NCI-H345 treated with DMSO at 0.1 percent for 48 hours (cell line): ENCODE measurements around the gene DPAGT1.
"Not testable (repeated sequence)": the region's sequence is repeated elsewhere in the genome, so short reads cannot be mapped to it uniquely, and the experiment has no call there.

Experiments used
- DNase-seq: peaks from one replicate; lab custom pipeline; 2025; ENCODE audit not compliant: unreplicated experiment; lab: John Stamatoyannopoulos, UW

DPAGT1 gene

DNA sequence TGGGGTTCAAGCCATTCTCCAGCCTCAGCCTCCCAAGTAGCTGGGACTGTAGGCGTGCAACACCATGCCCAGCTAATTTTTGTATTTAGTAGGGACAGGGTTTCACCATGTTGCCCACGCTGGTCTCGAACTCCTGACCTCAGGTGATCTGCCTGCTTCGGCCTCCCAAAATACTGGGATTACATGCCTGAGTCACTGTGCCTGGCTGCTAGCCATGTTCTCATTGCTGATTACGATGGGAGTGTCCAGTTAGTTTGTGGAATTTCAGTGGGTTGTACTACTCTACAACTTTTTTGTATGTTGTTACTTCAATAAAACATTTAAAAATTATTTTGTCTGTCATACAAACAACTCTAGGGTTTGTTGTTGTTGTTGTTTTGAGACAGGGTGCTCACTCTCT lies 38.9 kb downstream of the DPAGT1 start:
- DNase-seq: no peak

DNA sequence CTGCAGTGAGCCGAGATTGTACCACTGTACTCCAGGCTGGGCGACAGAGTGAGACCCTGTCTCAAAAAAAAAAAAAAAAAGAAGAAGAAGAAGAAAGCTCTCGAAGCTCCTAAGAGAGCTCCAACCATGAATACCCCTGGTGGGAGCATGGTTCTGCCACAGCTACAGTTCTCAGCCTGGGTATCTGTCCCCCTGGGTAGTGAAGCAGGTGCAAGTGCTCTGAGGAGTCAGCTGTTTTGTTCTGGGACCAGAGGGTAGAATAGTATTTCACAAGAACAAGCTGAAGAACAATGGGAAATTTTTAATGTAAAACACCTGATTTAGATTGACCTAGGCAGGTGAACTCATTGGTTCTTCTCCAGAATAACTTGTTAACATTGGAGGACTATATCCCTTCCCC lies 40.4 kb downstream of the DPAGT1 start:
- no peak for DNase-seq

DNA sequence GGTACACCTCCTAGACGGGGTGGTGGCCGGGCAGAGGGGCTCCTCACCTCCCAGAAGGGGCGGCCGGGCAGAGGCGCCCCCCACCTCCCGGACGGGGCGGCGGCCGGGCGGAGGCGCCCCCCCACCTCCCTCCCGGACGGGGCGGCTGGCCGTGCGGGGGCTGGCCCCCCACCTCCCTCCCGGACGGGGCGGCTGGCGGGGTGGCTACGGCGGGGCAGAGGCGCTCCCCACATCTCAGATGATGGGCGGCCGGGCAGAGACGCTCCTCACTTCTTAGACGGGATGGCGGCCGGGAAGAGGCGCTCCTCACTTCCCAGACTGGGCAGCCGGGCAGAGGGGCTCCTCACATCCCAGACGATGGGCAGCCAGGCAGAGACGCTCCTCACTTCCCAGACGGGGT lies 42.5 kb downstream of the DPAGT1 start:
- DNase-seq: not testable (repeated sequence)

DNA sequence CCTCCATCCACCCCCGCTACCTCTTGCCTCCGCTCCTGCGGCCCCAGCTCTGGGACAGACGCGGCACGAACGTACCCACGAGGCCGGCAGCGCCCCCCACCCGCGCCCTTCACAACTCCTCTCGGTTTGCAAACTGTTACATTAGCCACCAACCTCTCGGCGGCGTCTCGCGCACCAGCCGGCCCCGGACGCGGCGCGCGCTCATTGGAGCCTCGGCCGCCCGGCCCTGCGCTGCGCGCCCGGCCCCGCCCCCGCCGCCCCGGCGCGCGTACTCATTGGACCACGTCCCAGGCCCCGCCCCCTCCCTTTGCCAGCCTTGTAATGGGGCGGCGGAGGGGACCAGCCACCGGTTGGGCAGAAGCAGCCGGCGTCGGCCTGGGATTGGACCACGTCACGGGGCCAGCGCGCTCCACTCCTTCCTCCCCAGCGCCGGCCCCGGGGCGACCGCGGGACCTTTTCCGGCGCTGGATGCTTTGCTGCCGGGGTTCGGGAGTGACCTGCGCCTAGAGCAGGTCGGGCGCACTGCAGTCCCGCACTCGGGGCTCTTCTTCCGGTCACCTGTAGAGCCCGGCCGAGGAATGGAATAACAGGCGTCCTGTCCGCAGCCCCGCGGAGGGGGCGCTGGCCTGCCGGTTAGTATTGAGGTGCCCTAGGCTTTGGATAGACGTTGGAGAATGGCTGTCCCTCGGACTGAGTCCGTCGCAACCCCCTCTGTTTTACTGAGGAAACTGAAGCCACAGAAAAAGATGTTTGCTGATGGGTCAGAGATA lies 44.5 kb downstream of the DPAGT1 start, which contains the start of gene HYOU1:
Gene HYOU1 (minus strand): TSS at position 206 of the 770 bp plus-strand sequence. CDS start 1,045 bp downstream, outside the sequence.
- peak; percentile 91 for DNase-seq

DNA sequence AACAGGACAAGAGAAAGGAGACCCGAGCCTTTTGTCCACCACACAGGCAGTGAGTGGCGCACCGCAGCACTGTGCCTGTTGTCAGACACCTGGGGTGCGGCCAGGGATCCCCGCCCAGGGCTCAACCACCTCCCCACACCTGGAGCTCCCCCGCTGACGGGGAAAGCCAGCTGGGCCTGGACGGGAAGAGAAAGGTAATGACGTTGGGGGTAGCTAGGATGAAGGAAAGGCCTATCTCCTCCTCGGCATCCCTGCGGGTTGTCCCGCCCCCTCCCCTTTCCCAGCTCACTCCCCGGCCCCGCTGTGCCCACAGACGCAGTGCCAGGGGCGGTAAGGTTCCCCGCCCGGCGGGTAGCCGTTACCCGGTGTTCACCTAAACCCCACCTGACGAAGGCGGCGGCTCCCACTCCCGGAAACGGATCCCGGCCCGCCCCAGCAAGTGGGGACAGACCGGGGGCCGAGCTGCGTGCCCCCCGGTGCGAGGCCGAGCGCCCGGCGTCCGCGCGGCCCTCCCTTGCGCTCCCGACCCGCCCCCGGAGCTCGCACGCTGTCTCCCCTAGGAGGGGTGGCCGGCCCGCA lies 45.1 kb downstream of the DPAGT1 start:
- DNase-seq: no peak

DNA sequence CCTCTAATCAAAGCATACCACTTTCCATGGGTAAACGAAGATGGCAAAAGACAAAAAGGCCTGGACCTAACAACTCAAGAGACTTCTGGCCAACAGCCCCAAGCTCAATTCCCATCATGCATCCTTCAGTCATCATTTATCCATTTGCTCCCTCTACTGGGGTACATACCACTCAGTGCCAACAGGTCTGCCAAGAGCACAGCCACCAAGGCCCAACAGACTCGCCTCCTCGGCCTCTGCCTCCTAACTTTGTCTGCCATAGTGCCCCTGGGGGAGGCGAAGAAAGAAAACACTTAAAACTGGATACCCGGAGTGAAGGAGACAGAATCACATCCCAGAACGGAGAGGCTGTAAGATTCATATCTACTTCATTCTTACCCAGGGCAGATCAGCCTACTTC lies 45.8 kb downstream of the DPAGT1 start:
- DNase-seq: no peak

DNA sequence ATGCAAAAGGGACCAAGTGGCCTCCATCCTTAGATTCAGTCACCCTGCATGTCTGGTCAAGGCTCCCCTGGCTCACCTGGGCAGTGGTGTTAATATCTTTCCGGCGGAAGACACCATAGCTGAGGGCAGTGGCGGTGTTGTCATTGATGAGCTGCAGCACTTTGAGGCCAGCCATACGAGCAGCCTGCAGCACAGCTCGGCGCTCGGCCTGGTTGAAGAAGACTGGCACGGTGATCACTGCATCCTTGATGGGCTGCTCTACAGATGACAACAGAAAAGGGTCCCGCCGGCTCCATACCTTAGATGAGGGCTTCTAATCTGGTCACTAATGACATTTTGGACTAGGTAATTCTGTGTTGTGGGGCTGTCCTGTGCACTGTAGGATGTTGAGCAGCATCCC lies 47.2 kb downstream of the DPAGT1 start:
- no peak for DNase-seq

DNA sequence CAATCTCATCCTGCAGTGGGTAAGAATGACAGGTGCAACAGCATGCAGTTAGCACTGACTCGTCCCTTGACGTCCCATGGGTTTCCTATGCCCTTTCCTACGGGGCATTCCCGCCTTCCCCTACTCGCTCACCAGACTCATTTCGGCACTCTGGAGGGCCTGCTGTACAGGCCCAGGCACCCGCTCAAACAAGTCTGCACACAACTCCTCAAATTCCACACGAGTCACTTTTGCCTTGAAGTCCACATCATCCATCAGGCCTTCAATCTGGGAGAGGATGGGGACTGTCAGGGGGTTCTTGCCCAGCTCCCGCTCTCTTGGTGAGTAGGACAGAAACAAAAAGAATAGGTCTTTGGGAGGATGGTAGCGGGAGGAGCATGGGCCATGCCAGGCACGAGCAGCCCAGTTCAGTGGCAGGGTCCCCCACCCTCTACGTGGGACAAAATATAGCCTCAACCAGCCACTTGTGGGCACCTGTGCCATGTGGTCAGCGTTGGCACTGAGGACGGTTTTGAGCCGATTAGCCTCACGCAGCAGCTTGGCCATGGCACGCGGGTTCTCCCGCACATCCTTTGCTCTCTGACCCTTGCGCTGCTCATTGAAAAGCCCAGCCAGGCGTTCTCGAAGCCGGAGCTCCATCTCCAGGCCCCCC lies 49.4 kb downstream of the DPAGT1 start:
- no peak for DNase-seq

DNA sequence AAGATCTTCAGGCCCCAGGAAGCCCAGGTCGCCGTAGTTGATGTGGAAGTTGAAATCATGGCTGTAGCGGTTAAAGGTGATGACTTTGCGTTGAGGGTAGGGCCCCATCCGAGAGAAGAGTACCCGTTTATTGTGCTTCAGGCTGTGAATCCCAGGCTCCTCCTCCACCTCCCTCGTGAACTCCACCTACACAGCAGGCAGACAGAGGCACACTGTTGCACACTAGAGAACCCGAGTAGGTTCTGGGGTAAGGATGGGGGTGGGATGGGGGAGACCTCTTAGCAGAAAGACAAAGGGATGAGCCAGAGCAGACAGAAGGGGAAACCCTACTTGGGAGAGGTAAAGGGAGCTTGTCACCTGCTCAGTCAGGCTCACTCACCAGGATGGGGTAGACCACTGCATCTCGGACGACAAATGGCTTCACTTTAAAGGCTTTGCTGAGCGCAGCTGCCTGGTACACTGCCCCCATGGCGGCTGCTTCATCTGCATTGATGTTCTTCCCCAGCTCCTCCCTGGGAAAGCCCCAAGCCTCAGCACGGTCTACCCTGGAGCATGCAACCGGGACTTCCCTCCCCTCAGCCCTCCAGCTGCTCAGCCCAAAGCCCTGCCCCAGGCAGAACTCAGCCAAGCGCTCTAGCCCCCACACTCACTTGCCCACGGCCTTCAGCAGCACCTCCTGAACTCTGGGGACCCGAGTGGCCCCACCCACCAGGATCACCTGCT lies 50.1 kb downstream of the DPAGT1 start:
- no peak for DNase-seq

DNA sequence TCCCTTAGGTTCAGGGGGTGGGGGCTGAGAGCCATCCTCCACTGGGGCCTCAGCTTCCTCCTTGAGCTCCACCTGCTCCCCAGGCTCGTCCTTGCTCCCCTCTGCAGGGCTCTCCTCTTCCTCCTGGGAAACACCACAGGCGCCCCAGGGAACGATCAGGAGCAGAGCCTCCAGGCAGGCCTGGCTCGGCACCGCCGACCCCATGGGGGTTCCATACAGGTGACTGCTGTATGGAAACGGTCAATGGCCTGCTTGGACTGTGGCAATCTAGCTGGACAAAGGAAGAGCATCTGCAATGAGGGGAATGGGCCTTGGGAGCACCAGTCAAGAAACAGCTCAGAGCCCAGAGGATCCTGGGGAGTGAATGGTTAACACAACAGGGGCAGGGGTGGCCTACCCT lies 52.6 kb downstream of the DPAGT1 start:
- no peak for DNase-seq

DNA sequence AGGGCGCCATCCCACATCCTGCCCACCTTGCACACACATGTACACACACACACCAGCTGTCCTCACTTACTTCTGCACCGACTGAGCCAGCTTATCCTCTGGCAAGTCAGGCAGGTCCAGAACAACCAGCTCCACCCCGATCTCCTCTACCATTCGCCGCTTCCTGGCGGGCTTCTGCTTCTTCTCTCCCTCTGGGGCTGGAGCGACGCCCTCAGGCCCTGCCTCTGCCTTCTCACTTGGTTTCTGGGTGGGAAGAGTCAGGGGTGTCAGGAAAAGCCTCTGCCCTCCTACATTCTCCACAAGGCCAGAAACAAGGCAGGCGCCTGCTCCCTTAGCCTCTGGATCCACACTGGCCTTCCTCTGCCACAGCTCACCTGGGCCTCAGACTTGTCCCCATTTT lies 53.0 kb downstream of the DPAGT1 start:
- DNase-seq: no peak

DNA sequence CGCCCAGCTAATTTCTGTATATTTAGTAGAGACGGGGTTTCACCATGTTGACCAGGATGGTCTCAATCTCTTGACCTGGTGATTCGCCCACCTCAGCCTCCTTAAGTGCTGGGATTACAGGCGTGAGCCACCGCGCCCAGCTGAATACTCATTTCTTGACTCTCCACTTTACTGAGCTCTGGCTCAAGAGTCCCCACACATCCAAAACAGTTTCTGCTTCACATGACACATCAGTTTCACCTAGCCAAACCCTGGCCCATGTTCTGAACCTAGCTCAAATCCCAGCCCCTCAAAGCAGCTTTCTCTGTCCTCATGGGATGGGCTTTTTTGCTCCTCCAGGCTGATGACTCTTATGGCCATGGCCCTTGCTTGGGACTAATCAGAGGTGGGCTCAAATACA lies 54.4 kb downstream of the DPAGT1 start:
- no peak for DNase-seq
